GM12891 (cell line): ENCODE measurements around the gene ROBO1.

Source experiments
- PAX5 ChIP-seq: IDR thresholded peaks from 2 replicates; pipeline ENCODE4 v1.6.1; 2011; ENCODE audit warnings: low read length, moderate library complexity, mild to moderate bottlenecking; ENCODE audit not compliant: insufficient read depth, severe bottlenecking
- POLR2A ChIP-seq: IDR thresholded peaks from 2 replicates; pipeline ENCODE4 v1.6.1; 2011; ENCODE audit warnings: low read depth, low read length, control low read depth
- SPI1 ChIP-seq: IDR thresholded peaks from 2 replicates; pipeline ENCODE4 v1.6.1; 2011; ENCODE audit warnings: low read depth, low read length, control low read depth
- TAF1 ChIP-seq: IDR thresholded peaks from 2 replicates; pipeline ENCODE4 v1.6.1; 2011; ENCODE audit warnings: low read depth, low read length, control low read depth

GRCh38 chr3:79339846-79340245, 428.0 kb downstream of the ROBO1 start:
- TF ChIP-seq PAX5 (no peak), SPI1 (no peak), TAF1 (no peak), POLR2A (no peak)
